GM23248 (cell line): ENCODE data around the gene LSS. TPM values are rescaled to one million over a fixed set of nuclear protein-coding genes. Genes with fewer than 3 reads are reported as not detected.
"Not testable (repeated sequence)": the region's sequence is repeated elsewhere in the genome, so short reads cannot be mapped to it uniquely, and the experiment has no call there.

ENCODE experiments used
- DNase-seq: peaks from one replicate; pipeline ENCODE4 v3.0.0-alpha.2; 2015
- H2AFZ ChIP-seq: fragments of 200-600 bp; sonication (generic); 2 replicates; pipeline ENCODE4 v1.6.1; 2016; ENCODE audit warnings: antibody characterized with exemption
- H3F3A ChIP-seq: fragments of 200-600 bp; sonication (generic); 2 replicates; pipeline ENCODE4 v1.6.1; 2016; ENCODE audit warnings: mild to moderate bottlenecking, antibody characterized with exemption, mixed run types; ENCODE audit not compliant: insufficient read depth
- H3K27ac ChIP-seq: fragments of 200-600 bp; sonication (generic); 2 replicates; pipeline ENCODE4 v1.5.1; 2016; ENCODE audit warnings: mild to moderate bottlenecking
- H3K27me3 ChIP-seq: fragments of 200-600 bp; sonication (generic); replicated peaks from 2 replicates; pipeline ENCODE4 v1.6.1; 2016; ENCODE audit warnings: mild to moderate bottlenecking; ENCODE audit not compliant: insufficient read depth
- H3K36me3 ChIP-seq: fragments of 200-600 bp; sonication (generic); 2 replicates; pipeline ENCODE4 v1.6.1; 2016; ENCODE audit warnings: low read depth, mild to moderate bottlenecking
- H3K4me1 ChIP-seq: fragments of 200-600 bp; sonication (generic); 2 replicates; pipeline ENCODE4 v1.6.1; 2016; ENCODE audit warnings: mild to moderate bottlenecking; ENCODE audit not compliant: insufficient read depth
- H3K4me2 ChIP-seq: fragments of 200-600 bp; sonication (generic); one replicate; pipeline ENCODE4 v1.6.1; 2016; ENCODE audit warnings: mild to moderate bottlenecking; ENCODE audit not compliant: unreplicated experiment
- H3K4me3 ChIP-seq: fragments of 200-600 bp; sonication (generic); 2 replicates; pipeline ENCODE4 v1.5.1; 2016; ENCODE audit warnings: mild to moderate bottlenecking
- H3K79me2 ChIP-seq: fragments of 200-600 bp; sonication (generic); 2 replicates; pipeline ENCODE4 v1.6.1; 2016; ENCODE audit warnings: mild to moderate bottlenecking; ENCODE audit not compliant: insufficient read depth
- H3K9ac ChIP-seq: fragments of 200-600 bp; sonication (generic); 2 replicates; pipeline ENCODE4 v1.6.1; 2016; ENCODE audit warnings: mild to moderate bottlenecking
- H3K9me2 ChIP-seq: fragments of 200-600 bp; sonication (generic); 2 replicates; pipeline ENCODE4 v1.6.1; 2016; ENCODE audit warnings: mixed run types, mild to moderate bottlenecking, moderate library complexity; ENCODE audit not compliant: insufficient read depth
- H3K9me3 ChIP-seq: fragments of 200-600 bp; sonication (generic); one replicate; pipeline ENCODE4 v1.6.1; 2017; ENCODE audit warnings: low read depth
- H4K20me1 ChIP-seq: fragments of 200-600 bp; sonication (generic); 2 replicates; pipeline ENCODE4 v1.6.0; 2016; ENCODE audit not compliant: insufficient read depth
- EZH2 ChIP-seq: fragments of 200-600 bp; sonication (generic); IDR thresholded peaks from 2 replicates; pipeline ENCODE4 v1.6.1; 2018; ENCODE audit warnings: antibody characterized with exemption, mild to moderate bottlenecking; ENCODE audit not compliant: insufficient read depth, poor library complexity, severe bottlenecking
- EZH2phosphoT487 ChIP-seq: fragments of 200-600 bp; sonication (generic); IDR thresholded peaks from 2 replicates; pipeline ENCODE4 v1.6.1; 2018; ENCODE audit warnings: antibody characterized with exemption, moderate library complexity, mild to moderate bottlenecking, low read depth; ENCODE audit not compliant: insufficient read depth
- WGBS, 2 experiments: methylation state at CpG; one replicate each; pipeline ENCODE4 v1.1.6; 2015 to 2017; ENCODE audit warnings: low lambda C conversion rate in 2 of 2, low coverage in 1 of 2; ENCODE audit errors: missing lambda C conversion rate in 2 of 2; 5-methylcytosine and 5-hydroxymethylcytosine counted together
- in situ Hi-C: fragments of 300-500 bp; cut with MboI; formaldehyde crosslinking; loops from 2 replicates; pipeline ENCODE4 v1.15.0; 2020
- polyA plus RNA-seq: library from polyadenylated mRNA; unstranded; fragments of >200 nt; fragmentation: Nextera tagmentation; extraction: Ambion mirVana; gene quantifications from 2 replicates; pipeline ENCODE4 v1.2.1, GENCODE V29; 2016
- total RNA-seq: library from RNA; depleted of rRNA; stranded (reverse); fragments of >200 nt; shearing (Covaris generic); gene quantifications from 2 replicates; pipeline ENCODE4 v1.2.3, GENCODE V29; 2014

LSS gene
- total and polyA plus RNA-seq, 2 experiments from 2014 or later = 28.0 to 41.1 TPM

GRCh38 chr21:46245213-46245915 lies 16.8 kb upstream of the LSS start:
- peaks cover 67% of the 10 kb centered on the region for H3K36me3 ChIP-seq
- WGBS, 2 experiments = 93 to 99% methylated on average over 3 of the region's 3 CpGs

GRCh38 chr21:46244602-46245001 lies 16.0 kb upstream of the LSS start:
- H4K20me1 ChIP-seq = no peaks in the 10 kb centered on the region
- no peak overlapping the region for H3K9ac ChIP-seq
- TF ChIP-seq EZH2 (no peak), EZH2phosphoT487 (no peak)
- H3K4me3 ChIP-seq = no peak overlapping the region
- no peak overlapping the region for H3K27ac ChIP-seq
- no peaks in the 10 kb centered on the region for H3K9me3 ChIP-seq
- no peaks in the 10 kb centered on the region for H3K4me1 ChIP-seq
- no peaks in the 10 kb centered on the region for H3K79me2 ChIP-seq
- H2AFZ ChIP-seq = no peak overlapping the region
- no peak overlapping the region for H3K4me2 ChIP-seq
- no peak for DNase-seq
- H3K9me2 ChIP-seq = no peaks in the 10 kb centered on the region
- H3F3A ChIP-seq = 0 out of 2 replicates have a peak, but pooled peaks cover 11% of the 10 kb centered on the region
- peaks cover 68% of the 10 kb centered on the region for H3K36me3 ChIP-seq
- in situ Hi-C loops = no loop called here
- no peaks in the 10 kb centered on the region for H3K27me3 ChIP-seq
- 99 to 100% methylated on average over 8 of the region's 8 CpGs for WGBS, 2 experiments

More at GRCh38 chr21:46245213-46245915, 16.8 kb upstream of the LSS start:
- H4K20me1 ChIP-seq = no peaks in the 10 kb centered on the region
- TF ChIP-seq EZH2phosphoT487 = no peak
- no peak for TF ChIP-seq EZH2
- no peaks in the 10 kb centered on the region for H3K79me2 ChIP-seq
- no peak overlapping the region for H3K4me3 ChIP-seq
- in situ Hi-C loops = no loop called here
- H3K27ac ChIP-seq = no peak overlapping the region
- H3F3A ChIP-seq = 0 out of 2 replicates have a peak, but pooled peaks cover 11% of the 10 kb centered on the region
- H3K9me2 ChIP-seq = no peaks in the 10 kb centered on the region
- H3K9me3 ChIP-seq = no peaks in the 10 kb centered on the region
- H3K27me3 ChIP-seq = no peaks in the 10 kb centered on the region
- no peak overlapping the region for H3K4me2 ChIP-seq
- no peaks in the 10 kb centered on the region for H3K4me1 ChIP-seq
- H3K9ac ChIP-seq = no peak overlapping the region
- no peak for DNase-seq
- H2AFZ ChIP-seq = no peak overlapping the region

- Histone ChIP-seq H3K4me3 (no peak overlapping the region), H3K36me3 (peaks cover 69% of the 10 kb centered on the region), H3K27ac (no peak overlapping the region), H3K27me3 (no peaks in the 10 kb centered on the region), H3K79me2 (no peaks in the 10 kb centered on the region), H3K4me1 (no peaks in the 10 kb centered on the region), H3F3A (0 out of 2 replicates have a peak, but pooled peaks cover 11% of the 10 kb centered on the region), H3K9ac (no peak overlapping the region), H4K20me1 (no peaks in the 10 kb centered on the region), H2AFZ (no peak overlapping the region), H3K9me2 (no peaks in the 10 kb centered on the region), H3K4me2 (no peak overlapping the region), H3K9me3 (no peaks in the 10 kb centered on the region)
- TF ChIP-seq EZH2 (no peak), EZH2phosphoT487 (no peak)
- WGBS, 2 experiments = 79 to 86% methylated on average over 3 of the region's 3 CpGs
- DNase-seq = no peak
- in situ Hi-C loops = no loop called here
Observed at GRCh38 chr21:46243960-46244361, 15.4 kb upstream of the LSS start.

- Histone ChIP-seq H3K4me3 (no peak overlapping the region), H3K4me2 (no peak overlapping the region), H3F3A (0 out of 2 replicates have a peak, but pooled peaks cover 11% of the 10 kb centered on the region), H3K9me2 (no peaks in the 10 kb centered on the region), H4K20me1 (no peaks in the 10 kb centered on the region), H3K27ac (no peak overlapping the region), H3K36me3 (peaks cover 71% of the 10 kb centered on the region), H3K9ac (no peak overlapping the region), H3K9me3 (no peaks in the 10 kb centered on the region), H3K4me1 (no peaks in the 10 kb centered on the region), H3K27me3 (no peaks in the 10 kb centered on the region), H2AFZ (no peak overlapping the region), H3K79me2 (no peaks in the 10 kb centered on the region)
- in situ Hi-C loops = no loop called here
- TF ChIP-seq EZH2 = no peak
- TF ChIP-seq EZH2phosphoT487 = no peak
- DNase-seq = no peak
- WGBS, 2 experiments = 90 to 91% methylated on average over 8 of the region's 8 CpGs
Observed at GRCh38 chr21:46243325-46243724, 14.8 kb upstream of the LSS start.

- H2AFZ ChIP-seq, H3K4me3 ChIP-seq, H3K9ac ChIP-seq, H3K4me1 ChIP-seq, H3K4me2 ChIP-seq, H3K27ac ChIP-seq, H3K9me2 ChIP-seq, DNase-seq, H3K79me2 ChIP-seq, H3K9me3 ChIP-seq, in situ Hi-C loops, H3K27me3 ChIP-seq, H4K20me1 ChIP-seq: not testable (repeated sequence)
- Histone ChIP-seq H3F3A (0 out of 2 replicates have a peak, but pooled peaks cover 11% of the 10 kb centered on the region), H3K36me3 (peaks cover 80% of the 10 kb centered on the region)
- 96 to 100% methylated on average over 1 of the region's 1 CpG for WGBS, 2 experiments
Observed at GRCh38 chr21:46241577-46241976, 13.0 kb upstream of the LSS start.
